ENCODE measurements around the gene PCDH15. TPM values are rescaled to one million over a fixed set of nuclear protein-coding genes. Genes with fewer than 3 reads are reported as not detected.

The PCDH15 gene
- total and polyA plus RNA-seq, 2 experiments from 2014 or later = 0.29 to 0.66 TPM

DNA sequence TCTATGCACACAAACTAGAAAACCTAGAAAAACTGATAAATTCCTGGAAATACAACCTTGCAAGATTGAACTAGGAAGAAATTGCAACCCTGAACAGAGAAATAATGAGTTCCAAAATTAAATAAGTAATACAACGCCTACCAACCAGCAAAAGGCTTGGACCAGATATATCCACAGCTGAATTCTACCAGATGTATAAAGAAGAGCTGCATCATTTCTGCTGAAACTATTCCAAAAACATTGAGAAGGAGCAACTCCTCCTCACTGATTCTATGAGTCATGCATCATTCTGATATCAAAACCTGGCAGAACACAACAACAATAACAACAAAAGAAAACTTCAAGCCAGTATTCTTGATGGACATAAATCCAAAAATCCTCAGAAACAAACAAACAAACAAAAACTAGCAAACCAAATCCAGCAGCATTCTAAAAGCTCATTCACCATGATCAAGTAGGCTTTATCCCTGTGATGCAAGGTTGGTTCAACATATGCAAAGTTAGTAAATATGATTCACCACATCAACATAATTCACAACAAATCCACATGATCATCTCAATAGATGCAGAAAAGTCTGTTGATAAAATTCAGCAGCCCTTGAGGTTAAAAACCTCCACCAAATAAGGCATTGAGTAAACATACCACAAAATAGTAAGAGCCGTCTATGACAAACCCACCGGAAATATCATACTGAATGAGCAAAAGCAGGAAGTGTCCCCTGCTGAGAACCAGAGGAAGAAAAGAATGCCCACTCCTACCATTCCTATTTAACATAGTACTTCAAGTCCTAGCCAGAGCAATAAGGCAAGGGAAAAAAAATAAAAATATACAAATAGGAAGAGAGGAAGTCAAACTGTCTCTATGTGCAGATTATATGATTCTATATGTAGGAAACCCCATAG is 98.2 kb downstream of the PCDH15 start (continued):
- TF ChIP-seq, protein P1, sequence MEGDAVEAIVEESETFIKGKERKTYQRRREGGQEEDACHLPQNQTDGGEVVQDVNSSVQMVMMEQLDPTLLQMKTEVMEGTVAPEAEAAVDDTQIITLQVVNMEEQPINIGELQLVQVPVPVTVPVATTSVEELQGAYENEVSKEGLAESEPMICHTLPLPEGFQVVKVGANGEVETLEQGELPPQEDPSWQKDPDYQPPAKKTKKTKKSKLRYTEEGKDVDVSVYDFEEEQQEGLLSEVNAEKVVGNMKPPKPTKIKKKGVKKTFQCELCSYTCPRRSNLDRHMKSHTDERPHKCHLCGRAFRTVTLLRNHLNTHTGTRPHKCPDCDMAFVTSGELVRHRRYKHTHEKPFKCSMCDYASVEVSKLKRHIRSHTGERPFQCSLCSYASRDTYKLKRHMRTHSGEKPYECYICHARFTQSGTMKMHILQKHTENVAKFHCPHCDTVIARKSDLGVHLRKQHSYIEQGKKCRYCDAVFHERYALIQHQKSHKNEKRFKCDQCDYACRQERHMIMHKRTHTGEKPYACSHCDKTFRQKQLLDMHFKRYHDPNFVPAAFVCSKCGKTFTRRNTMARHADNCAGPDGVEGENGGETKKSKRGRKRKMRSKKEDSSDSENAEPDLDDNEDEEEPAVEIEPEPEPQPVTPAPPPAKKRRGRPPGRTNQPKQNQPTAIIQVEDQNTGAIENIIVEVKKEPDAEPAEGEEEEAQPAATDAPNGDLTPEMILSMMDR (conservative IDR thresholded peaks at IDR 0.05; ENCODE audit: low read depth in 2 of 2) = no peak
- TF ChIP-seq JUNB (IDR thresholded peaks at IDR 0.05; ENCODE audit: unreplicated experiment) (no peak), CREB1 (CRISPR knock-in tag; IDR thresholded peaks at IDR 0.05; ENCODE audit: low read depth) (no peak), ZNF114 (CRISPR knock-in tag; IDR thresholded peaks at IDR 0.05) (no peak), EZH2phosphoT487 (IDR thresholded peaks at IDR 0.05; ENCODE audit: unreplicated experiment) (no peak), STAT1 (IDR thresholded peaks at IDR 0.05; ENCODE audit: unreplicated experiment) (no peak), NANOG (IDR thresholded peaks at IDR 0.05; ENCODE audit: borderline replicate concordance) (no peak)

DNA sequence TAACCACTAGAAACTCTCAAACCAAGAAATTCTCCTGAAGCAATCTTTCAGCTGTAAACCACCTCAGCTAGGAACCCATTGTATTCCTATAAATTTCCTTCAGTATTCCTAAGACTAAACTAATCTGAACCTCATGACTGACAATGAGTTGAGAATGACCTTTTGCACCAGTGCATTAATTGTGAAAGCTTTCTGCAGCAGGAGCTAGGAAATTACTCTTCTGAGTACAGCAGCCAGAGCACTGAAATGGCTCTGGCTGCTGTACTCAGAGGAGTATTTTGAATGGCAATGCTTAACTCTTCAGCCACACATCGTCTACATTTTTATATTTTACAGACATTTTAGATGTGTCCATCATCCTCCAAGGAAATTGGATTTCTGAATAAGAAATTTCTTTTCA is 109.7 kb downstream of the PCDH15 start:
- Histone ChIP-seq H3K4me1 (ENCODE audit: insufficient read depth) (peaks cover 6% of the 10 kb centered on the region; the same call in 1 of the 2 replicates), H2AFZ (no peak overlapping the region), H3K27me3 (ENCODE audit: insufficient read depth) (no peaks in the 10 kb centered on the region), H3F3A (replicated peaks; ENCODE audit: low read depth) (no peaks in the 10 kb centered on the region), H4K20me1 (replicated peaks; ENCODE audit: insufficient read depth) (no peaks in the 10 kb centered on the region), H3K79me2 (replicated peaks; ENCODE audit: insufficient read depth) (no peaks in the 10 kb centered on the region), H3K36me3 (ENCODE audit: insufficient read depth) (no peaks in the 10 kb centered on the region), H3K9me2 (ENCODE audit: insufficient read depth) (no peaks in the 10 kb centered on the region), H3K4me3 (no peak overlapping the region), H3K27ac (ENCODE audit: low read depth) (no peak overlapping the region), H3K4me2 (no peak overlapping the region)
- Mint-ChIP-seq H3K9me3 (no peaks in the 10 kb centered on the region), H3K36me3 (ENCODE audit: low read depth) (no peaks in the 10 kb centered on the region), H3K4me1 (peaks cover 7% of the 10 kb centered on the region; the same call in 2 of the 3 replicates), H3K27me3 (ENCODE audit: insufficient read depth, low read depth, poor library complexity) (no peaks in the 10 kb centered on the region), H3K27ac (no peak overlapping the region), H3K4me3 (no peak overlapping the region)
- ATAC-seq (no peak), DNase-seq (ENCODE audit: low spot score) (no peak)
- TF ChIP-seq JUNB (IDR thresholded peaks at IDR 0.05; ENCODE audit: unreplicated experiment) (no peak), STAT1 (IDR thresholded peaks at IDR 0.05; ENCODE audit: unreplicated experiment) (no peak), ZNF114 (CRISPR knock-in tag; IDR thresholded peaks at IDR 0.05) (no peak), CREB1 (CRISPR knock-in tag; IDR thresholded peaks at IDR 0.05; ENCODE audit: low read depth) (no peak), ZNF331 (CRISPR knock-in tag; IDR thresholded peaks at IDR 0.05; ENCODE audit: low read depth) (no peak)
- TF ChIP-seq, protein P2, sequence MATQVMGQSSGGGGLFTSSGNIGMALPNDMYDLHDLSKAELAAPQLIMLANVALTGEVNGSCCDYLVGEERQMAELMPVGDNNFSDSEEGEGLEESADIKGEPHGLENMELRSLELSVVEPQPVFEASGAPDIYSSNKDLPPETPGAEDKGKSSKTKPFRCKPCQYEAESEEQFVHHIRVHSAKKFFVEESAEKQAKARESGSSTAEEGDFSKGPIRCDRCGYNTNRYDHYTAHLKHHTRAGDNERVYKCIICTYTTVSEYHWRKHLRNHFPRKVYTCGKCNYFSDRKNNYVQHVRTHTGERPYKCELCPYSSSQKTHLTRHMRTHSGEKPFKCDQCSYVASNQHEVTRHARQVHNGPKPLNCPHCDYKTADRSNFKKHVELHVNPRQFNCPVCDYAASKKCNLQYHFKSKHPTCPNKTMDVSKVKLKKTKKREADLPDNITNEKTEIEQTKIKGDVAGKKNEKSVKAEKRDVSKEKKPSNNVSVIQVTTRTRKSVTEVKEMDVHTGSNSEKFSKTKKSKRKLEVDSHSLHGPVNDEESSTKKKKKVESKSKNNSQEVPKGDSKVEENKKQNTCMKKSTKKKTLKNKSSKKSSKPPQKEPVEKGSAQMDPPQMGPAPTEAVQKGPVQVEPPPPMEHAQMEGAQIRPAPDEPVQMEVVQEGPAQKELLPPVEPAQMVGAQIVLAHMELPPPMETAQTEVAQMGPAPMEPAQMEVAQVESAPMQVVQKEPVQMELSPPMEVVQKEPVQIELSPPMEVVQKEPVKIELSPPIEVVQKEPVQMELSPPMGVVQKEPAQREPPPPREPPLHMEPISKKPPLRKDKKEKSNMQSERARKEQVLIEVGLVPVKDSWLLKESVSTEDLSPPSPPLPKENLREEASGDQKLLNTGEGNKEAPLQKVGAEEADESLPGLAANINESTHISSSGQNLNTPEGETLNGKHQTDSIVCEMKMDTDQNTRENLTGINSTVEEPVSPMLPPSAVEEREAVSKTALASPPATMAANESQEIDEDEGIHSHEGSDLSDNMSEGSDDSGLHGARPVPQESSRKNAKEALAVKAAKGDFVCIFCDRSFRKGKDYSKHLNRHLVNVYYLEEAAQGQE (IDR thresholded peaks at IDR 0.05; ENCODE audit: unreplicated experiment) = no peak
- TF ChIP-seq, protein P3, sequence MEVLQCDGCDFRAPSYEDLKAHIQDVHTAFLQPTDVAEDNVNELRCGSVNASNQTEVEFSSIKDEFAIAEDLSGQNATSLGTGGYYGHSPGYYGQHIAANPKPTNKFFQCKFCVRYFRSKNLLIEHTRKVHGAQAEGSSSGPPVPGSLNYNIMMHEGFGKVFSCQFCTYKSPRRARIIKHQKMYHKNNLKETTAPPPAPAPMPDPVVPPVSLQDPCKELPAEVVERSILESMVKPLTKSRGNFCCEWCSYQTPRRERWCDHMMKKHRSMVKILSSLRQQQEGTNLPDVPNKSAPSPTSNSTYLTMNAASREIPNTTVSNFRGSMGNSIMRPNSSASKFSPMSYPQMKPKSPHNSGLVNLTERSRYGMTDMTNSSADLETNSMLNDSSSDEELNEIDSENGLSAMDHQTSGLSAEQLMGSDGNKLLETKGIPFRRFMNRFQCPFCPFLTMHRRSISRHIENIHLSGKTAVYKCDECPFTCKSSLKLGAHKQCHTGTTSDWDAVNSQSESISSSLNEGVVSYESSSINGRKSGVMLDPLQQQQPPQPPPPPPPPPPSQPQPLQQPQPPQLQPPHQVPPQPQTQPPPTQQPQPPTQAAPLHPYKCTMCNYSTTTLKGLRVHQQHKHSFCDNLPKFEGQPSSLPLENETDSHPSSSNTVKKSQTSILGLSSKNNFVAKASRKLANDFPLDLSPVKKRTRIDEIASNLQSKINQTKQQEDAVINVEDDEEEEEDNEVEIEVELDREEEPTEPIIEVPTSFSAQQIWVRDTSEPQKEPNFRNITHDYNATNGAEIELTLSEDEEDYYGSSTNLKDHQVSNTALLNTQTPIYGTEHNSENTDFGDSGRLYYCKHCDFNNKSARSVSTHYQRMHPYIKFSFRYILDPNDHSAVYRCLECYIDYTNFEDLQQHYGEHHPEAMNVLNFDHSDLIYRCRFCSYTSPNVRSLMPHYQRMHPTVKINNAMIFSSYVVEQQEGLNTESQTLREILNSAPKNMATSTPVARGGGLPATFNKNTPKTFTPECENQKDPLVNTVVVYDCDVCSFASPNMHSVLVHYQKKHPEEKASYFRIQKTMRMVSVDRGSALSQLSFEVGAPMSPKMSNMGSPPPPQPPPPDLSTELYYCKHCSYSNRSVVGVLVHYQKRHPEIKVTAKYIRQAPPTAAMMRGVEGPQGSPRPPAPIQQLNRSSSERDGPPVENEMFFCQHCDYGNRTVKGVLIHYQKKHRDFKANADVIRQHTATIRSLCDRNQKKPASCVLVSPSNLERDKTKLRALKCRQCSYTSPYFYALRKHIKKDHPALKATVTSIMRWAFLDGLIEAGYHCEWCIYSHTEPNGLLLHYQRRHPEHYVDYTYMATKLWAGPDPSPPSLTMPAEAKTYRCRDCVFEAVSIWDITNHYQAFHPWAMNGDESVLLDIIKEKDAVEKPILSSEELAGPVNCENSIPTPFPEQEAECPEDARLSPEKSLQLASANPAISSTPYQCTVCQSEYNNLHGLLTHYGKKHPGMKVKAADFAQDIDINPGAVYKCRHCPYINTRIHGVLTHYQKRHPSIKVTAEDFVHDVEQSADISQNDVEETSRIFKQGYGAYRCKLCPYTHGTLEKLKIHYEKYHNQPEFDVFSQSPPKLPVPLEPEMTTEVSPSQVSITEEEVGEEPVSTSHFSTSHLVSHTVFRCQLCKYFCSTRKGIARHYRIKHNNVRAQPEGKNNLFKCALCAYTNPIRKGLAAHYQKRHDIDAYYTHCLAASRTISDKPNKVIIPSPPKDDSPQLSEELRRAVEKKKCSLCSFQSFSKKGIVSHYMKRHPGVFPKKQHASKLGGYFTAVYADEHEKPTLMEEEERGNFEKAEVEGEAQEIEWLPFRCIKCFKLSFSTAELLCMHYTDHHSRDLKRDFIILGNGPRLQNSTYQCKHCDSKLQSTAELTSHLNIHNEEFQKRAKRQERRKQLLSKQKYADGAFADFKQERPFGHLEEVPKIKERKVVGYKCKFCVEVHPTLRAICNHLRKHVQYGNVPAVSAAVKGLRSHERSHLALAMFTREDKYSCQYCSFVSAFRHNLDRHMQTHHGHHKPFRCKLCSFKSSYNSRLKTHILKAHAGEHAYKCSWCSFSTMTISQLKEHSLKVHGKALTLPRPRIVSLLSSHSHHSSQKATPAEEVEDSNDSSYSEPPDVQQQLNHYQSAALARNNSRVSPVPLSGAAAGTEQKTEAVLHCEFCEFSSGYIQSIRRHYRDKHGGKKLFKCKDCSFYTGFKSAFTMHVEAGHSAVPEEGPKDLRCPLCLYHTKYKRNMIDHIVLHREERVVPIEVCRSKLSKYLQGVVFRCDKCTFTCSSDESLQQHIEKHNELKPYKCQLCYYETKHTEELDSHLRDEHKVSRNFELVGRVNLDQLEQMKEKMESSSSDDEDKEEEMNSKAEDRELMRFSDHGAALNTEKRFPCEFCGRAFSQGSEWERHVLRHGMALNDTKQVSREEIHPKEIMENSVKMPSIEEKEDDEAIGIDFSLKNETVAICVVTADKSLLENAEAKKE (CRISPR knock-in tag; IDR thresholded peaks at IDR 0.05) = no peak
- TF ChIP-seq, protein P4, sequence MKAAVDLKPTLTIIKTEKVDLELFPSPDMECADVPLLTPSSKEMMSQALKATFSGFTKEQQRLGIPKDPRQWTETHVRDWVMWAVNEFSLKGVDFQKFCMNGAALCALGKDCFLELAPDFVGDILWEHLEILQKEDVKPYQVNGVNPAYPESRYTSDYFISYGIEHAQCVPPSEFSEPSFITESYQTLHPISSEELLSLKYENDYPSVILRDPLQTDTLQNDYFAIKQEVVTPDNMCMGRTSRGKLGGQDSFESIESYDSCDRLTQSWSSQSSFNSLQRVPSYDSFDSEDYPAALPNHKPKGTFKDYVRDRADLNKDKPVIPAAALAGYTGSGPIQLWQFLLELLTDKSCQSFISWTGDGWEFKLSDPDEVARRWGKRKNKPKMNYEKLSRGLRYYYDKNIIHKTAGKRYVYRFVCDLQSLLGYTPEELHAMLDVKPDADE (IDR thresholded peaks at IDR 0.05) = no peak
